ENCODE measurements around the gene RBM48. TPM values are rescaled to one million over a fixed set of nuclear protein-coding genes. Genes with fewer than 3 reads are reported as not detected.
A peak's percentile ranks its signal among the peaks of the same experiment; 100 is the strongest.
"Not testable (repeated sequence)": the region's sequence is repeated elsewhere in the genome, so short reads cannot be mapped to it uniquely, and the experiment has no call there.

Gene RBM48
- total RNA-seq, result 8.2 to 12.5 TPM (median 9.9 TPM) in 3 replicates
- long read RNA-seq, transcript RBM48-201 (5 exons, 1,742 nt), result major isoform, 17 of 19 reads
- long read RNA-seq, partial matches to known transcripts, result 1 of 19 reads
- long read RNA-seq, other reads (novel, unspliced or antisense), result 1 of 19 reads

DNA sequence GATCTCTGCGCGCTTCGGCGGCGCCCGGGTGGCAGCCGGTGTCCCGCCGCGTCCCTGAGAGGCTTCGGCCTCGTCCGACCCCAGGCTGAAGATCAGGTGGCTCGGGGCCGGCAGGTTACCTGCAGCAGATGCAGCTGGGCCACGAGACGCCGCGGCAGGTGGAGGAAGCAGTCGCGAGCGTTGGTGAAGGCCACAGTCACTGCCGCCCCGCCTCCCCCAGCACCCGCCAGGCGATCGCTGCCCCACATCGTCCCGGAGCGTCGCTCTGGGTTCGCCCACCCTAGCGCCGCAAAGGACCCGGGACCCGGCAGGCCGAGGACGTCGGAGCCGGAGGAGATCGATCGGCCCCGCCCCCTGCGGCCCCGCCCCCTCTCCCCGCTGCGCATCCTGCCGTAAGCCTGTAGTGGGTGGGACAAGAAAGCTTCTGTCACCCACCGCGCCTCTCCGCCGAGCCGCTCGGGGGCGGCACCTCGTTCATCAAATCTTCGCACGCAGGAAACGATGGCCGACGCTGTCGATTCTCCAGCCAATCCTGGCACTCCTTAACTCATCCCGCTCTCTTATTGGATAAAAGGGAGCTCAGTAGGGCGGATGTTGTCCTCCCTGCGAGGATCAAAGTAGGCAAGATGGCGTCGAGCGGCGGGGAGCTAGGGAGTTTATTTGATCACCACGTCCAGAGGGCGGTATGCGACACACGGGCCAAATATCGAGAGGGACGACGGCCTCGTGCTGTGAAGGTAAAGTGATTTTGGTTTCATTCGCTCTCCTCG lies at the start of gene RBM48, which contains the start of gene PEX1:
RBM48 (plus strand) TSS at position 608 of the 770 bp plus-strand sequence; CDS start at position 627, 19 bp downstream.
PEX1 (minus strand) TSS at position 333 of the 770 bp plus-strand sequence; CDS start at position 248, 85 bp downstream.
- H3K4me3 Mint-ChIP-seq (ENCODE audit: unreplicated experiment), result peak within 1 kb of the TSS; percentile 91
- peaks cover 11% of the 10 kb centered on the region for H3K36me3 Mint-ChIP-seq (ENCODE audit: low read depth)
- peak within 1 kb of the TSS; percentile 98 for H3K27ac Mint-ChIP-seq (ENCODE audit: unreplicated experiment)
- H3K4me1 Mint-ChIP-seq (ENCODE audit: low read depth), result peaks cover 23% of the 10 kb centered on the region
- peak; percentile 97 for DNase-seq (ENCODE audit: low spot score)
- TF ChIP-seq, protein P1, sequence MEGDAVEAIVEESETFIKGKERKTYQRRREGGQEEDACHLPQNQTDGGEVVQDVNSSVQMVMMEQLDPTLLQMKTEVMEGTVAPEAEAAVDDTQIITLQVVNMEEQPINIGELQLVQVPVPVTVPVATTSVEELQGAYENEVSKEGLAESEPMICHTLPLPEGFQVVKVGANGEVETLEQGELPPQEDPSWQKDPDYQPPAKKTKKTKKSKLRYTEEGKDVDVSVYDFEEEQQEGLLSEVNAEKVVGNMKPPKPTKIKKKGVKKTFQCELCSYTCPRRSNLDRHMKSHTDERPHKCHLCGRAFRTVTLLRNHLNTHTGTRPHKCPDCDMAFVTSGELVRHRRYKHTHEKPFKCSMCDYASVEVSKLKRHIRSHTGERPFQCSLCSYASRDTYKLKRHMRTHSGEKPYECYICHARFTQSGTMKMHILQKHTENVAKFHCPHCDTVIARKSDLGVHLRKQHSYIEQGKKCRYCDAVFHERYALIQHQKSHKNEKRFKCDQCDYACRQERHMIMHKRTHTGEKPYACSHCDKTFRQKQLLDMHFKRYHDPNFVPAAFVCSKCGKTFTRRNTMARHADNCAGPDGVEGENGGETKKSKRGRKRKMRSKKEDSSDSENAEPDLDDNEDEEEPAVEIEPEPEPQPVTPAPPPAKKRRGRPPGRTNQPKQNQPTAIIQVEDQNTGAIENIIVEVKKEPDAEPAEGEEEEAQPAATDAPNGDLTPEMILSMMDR (IDR thresholded peaks at IDR 0.05), result peak; percentile 71
- no peaks in the 10 kb centered on the region for H3K9me3 Mint-ChIP-seq (ENCODE audit: low read depth)
- no peaks in the 10 kb centered on the region for H3K27me3 Mint-ChIP-seq (ENCODE audit: low read depth)

DNA sequence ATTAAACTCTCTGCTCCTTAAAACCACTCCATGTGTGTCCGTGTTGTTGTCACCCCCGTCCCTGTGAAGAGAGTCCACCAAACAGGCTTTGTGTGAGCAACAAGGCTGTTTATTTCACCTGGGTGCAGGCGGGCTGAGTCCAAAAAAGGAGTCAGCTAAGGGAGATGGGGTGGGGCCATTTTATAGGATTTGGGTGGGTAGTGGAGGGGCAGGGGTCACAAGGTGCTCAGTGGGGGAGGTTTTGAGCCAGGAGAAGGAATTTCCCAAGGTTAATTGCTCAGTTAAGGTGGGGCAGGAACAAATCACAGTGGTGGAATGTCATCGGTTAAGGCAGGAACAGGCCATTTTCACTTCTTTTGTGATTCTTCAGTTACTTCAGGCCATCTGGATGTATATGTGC lies 49.4 kb upstream of the RBM48 start:
- not testable (repeated sequence) for DNase-seq (ENCODE audit: low spot score); H3K4me3 Mint-ChIP-seq (ENCODE audit: unreplicated experiment); H3K9me3 Mint-ChIP-seq (ENCODE audit: low read depth); H3K36me3 Mint-ChIP-seq (ENCODE audit: low read depth); H3K27ac Mint-ChIP-seq (ENCODE audit: unreplicated experiment); H3K4me1 Mint-ChIP-seq (ENCODE audit: low read depth); H3K27me3 Mint-ChIP-seq (ENCODE audit: low read depth)

DNA sequence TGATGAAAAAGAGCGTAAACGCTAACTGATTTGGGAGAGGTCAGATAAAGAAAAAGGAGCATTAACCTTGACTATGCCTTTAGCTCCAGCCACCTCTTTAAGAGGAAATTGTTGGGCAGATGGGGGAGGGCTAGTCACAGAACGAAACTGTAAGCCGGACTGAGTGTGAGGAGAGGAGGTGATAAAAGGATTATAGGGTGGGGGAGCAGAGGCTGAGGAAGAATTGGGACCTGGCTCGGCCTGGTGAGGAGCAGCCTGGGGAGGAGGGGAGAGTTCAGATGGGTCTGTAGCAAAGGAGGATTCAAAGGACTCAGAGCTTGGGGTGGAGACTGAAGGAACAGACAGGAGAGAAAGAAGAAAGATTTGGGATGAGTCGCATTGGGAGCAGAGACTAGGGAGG lies 45.0 kb upstream of the RBM48 start:
- not testable (repeated sequence) for H3K36me3 Mint-ChIP-seq (ENCODE audit: low read depth)

DNA sequence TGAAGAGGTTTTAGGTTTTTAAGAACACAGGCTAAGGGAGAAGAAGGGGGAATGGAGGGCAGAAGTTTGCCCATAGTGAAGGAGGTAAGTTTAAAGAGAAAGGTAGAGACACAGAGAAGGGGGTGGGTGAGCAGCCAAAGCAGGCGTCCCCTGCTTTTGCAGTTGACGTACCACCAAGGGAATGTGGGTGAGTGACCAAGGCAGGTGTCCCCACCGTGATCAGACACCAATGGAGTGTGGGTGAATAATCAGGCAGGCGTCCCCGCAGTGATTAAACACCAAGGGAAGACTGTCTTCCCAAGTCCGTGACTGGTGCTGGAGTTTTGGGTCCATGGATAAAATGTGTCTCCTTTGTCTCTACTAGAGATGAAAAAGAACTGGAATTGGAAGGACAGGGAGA lies 44.4 kb upstream of the RBM48 start:
- not testable (repeated sequence) for H3K4me3 Mint-ChIP-seq (ENCODE audit: unreplicated experiment); H3K36me3 Mint-ChIP-seq (ENCODE audit: low read depth)

More for the DNA sequence above, 45.0 kb upstream of the RBM48 start:
- not testable (repeated sequence) for H3K9me3 Mint-ChIP-seq (ENCODE audit: low read depth); H3K4me3 Mint-ChIP-seq (ENCODE audit: unreplicated experiment); H3K4me1 Mint-ChIP-seq (ENCODE audit: low read depth); DNase-seq (ENCODE audit: low spot score); H3K27me3 Mint-ChIP-seq (ENCODE audit: low read depth); H3K27ac Mint-ChIP-seq (ENCODE audit: unreplicated experiment)

DNA sequence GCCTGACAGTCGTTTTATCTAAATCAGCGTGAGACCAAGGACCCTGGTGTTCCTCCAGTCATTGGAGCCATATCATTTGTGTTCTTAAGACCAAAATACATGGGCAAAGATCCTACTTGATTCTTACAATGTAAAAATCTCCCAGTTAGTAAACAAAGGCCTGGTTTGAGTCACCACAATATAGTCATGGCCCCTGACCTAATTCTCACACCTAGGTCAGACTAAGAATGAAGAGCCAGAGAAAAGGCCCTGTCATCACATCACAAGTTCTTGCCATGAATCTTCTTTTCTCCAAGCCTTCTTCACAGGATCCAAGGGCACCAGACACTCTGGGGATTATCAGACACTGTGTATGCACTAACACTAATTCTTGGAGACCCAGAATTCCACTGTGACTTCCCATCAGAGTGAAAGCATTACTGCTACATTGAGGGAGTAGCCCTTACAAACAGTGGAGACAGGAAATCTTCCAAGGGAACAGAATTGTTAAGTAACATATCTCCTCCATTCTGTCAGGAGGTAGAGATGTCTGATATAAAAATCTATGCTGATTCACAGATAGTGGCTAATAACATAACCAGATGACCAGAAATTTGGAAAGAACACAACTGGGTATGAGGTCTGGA lies 43.2 kb upstream of the RBM48 start:
- no peaks in the 10 kb centered on the region for H3K9me3 Mint-ChIP-seq (ENCODE audit: low read depth)
- H3K36me3 Mint-ChIP-seq (ENCODE audit: low read depth), result peaks cover 11% of the 10 kb centered on the region
- TF ChIP-seq, protein P1 (IDR thresholded peaks at IDR 0.05), result no peak
- H3K27ac Mint-ChIP-seq (ENCODE audit: unreplicated experiment), result no peak overlapping the region
- no peak for DNase-seq (ENCODE audit: low spot score)
- no peaks in the 10 kb centered on the region for H3K27me3 Mint-ChIP-seq (ENCODE audit: low read depth)
- H3K4me1 Mint-ChIP-seq (ENCODE audit: low read depth), result no peaks in the 10 kb centered on the region
- H3K4me3 Mint-ChIP-seq (ENCODE audit: unreplicated experiment), result no peak overlapping the region

More for the DNA sequence above, 44.4 kb upstream of the RBM48 start:
- H3K27me3 Mint-ChIP-seq (ENCODE audit: low read depth); H3K27ac Mint-ChIP-seq (ENCODE audit: unreplicated experiment); H3K9me3 Mint-ChIP-seq (ENCODE audit: low read depth); DNase-seq (ENCODE audit: low spot score); H3K4me1 Mint-ChIP-seq (ENCODE audit: low read depth): not testable (repeated sequence)

DNA sequence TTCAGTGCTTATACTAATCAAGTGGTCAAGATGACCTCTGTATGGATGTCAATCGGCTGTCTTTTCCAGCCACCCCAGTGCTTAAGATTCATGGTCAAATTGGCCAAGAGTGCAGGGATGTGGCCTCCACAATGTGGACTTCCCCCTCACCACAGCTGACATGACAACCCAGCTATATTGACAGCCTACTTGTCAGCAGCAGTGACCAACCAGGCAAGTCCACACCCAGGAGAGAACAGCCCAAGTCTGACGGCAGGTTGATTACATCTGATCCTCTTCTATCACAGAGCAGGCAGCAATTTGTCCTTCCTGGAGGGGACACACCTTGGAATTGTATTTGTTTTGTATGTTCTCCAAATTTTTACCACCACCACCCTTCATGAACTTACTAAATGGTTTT lies 42.6 kb upstream of the RBM48 start:
- Mint-ChIP-seq H3K9me3 (ENCODE audit: low read depth) (no peaks in the 10 kb centered on the region), H3K4me1 (ENCODE audit: low read depth) (no peaks in the 10 kb centered on the region), H3K27me3 (ENCODE audit: low read depth) (no peaks in the 10 kb centered on the region), H3K27ac (ENCODE audit: unreplicated experiment) (no peak overlapping the region), H3K36me3 (ENCODE audit: low read depth) (peaks cover 12% of the 10 kb centered on the region), H3K4me3 (ENCODE audit: unreplicated experiment) (no peak overlapping the region)
- no peak for DNase-seq (ENCODE audit: low spot score)
- TF ChIP-seq, protein P1 (IDR thresholded peaks at IDR 0.05), result no peak
